ENCODE data around the gene ST7.

ST7 gene

DNA sequence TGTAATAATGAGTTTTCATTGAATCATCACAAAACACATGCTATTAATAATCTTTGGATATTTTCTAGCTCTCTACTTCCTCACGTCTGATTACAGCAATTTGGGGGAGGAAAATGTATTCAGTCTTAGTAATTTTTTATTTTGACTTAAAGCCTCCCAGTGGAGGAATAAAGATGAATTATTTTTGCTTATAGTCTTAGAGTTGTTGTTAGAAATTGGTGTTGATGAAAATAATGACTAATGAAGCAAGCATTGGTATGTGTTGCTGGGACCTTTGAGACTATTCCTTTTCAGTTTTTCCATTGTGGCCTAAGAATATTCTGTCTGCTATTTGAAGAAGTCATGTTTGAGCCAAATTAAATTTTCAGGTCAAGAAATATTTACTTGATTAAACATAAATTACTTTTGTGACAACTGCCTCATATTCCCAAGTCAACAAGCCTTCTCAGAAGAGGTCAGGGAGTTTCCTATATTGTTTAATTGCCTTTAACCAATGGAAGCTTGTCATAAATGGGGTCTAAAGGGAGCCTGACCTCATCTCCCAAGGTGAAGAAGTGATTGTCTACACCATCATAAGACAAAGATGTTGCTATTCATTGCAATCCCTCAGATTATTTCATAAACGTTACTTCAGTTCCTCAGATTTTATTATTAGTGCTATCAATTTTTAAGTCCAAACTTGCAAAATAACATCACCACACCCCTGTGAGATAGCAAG is 90.0 kb downstream of the ST7 start:
- DNase-seq = no peak
- no peak overlapping the region for H3K4me3 ChIP-seq (ENCODE audit: low read depth, low read length)
- H3K9me3 ChIP-seq (ENCODE audit: severe bottlenecking) = no peaks in the 10 kb centered on the region
- H3K36me3 ChIP-seq = no peaks in the 10 kb centered on the region
- peaks cover 70% of the 10 kb centered on the region for H3K27me3 ChIP-seq (ENCODE audit: insufficient read depth, low read depth, severe bottlenecking)
- no peak overlapping the region for H3K27ac ChIP-seq
- TF ChIP-seq, protein P1, sequence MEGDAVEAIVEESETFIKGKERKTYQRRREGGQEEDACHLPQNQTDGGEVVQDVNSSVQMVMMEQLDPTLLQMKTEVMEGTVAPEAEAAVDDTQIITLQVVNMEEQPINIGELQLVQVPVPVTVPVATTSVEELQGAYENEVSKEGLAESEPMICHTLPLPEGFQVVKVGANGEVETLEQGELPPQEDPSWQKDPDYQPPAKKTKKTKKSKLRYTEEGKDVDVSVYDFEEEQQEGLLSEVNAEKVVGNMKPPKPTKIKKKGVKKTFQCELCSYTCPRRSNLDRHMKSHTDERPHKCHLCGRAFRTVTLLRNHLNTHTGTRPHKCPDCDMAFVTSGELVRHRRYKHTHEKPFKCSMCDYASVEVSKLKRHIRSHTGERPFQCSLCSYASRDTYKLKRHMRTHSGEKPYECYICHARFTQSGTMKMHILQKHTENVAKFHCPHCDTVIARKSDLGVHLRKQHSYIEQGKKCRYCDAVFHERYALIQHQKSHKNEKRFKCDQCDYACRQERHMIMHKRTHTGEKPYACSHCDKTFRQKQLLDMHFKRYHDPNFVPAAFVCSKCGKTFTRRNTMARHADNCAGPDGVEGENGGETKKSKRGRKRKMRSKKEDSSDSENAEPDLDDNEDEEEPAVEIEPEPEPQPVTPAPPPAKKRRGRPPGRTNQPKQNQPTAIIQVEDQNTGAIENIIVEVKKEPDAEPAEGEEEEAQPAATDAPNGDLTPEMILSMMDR (IDR thresholded peaks at IDR 0.05; ENCODE audit: low read depth, low read length) = no peak

DNA sequence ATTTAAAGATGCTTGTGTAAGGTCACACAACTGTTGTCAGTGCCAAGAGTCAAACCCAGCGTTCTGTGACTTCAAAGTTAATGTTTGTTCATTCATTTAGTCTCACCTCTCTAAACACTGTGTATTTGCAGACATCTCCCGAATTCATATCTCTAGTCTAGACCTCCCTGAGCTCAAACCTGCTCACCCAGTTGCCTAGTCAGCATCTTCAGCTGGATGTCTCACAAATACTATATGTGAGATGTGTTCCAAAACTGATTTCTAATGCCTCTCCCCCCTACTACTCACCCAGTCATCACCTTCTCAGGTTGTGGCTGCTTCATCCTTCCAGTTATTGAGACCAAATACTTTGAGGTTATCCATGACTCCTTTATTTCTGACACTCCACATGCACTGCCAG is 91.4 kb downstream of the ST7 start:
- no peak overlapping the region for H3K27ac ChIP-seq
- DNase-seq = no peak
- no peaks in the 10 kb centered on the region for H3K36me3 ChIP-seq
- no peaks in the 10 kb centered on the region for H3K9me3 ChIP-seq (ENCODE audit: severe bottlenecking)
- TF ChIP-seq, protein P1 (IDR thresholded peaks at IDR 0.05; ENCODE audit: low read depth, low read length) = no peak
- no peak overlapping the region for H3K4me3 ChIP-seq (ENCODE audit: low read depth, low read length)
- H3K27me3 ChIP-seq (ENCODE audit: insufficient read depth, low read depth, severe bottlenecking) = peaks cover 74% of the 10 kb centered on the region

DNA sequence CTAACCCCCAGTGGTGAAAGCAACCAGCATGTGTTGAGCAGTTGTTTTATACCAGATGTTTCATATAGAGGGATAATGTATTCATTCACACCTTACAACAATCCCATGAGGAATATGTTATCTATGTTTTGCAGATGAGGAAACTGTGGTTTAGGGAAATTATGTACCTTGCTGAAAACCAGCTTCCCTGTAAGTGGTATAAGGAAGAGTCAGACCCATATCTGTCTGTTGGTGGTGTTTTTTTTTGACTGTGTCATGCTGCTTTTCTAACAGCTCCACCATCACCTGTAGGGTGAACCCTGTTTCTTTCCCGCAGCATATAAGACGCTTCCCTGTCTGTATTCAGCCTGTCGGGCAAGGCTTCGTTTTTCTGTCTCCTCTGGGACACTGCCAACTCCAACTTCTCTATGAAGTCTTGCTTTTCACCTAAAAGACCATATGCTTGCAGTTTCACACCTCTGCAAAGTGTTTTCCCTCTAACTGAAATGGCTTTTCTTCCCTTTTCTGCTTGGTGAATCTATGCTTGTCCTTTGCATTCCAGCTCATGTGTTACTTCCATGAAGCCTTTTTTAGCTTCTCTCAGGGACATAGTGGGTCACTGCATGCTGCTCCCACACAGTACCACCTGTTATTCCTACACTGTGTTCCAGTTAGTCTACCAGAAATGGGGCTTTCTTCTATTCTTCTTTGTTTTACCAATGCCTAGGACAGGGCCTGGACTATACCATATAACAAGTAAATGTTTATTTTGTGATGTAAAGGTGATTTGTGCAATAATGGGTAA is 92.8 kb downstream of the ST7 start:
- Histone ChIP-seq H3K27me3 (ENCODE audit: insufficient read depth, low read depth, severe bottlenecking) (peaks cover 77% of the 10 kb centered on the region), H3K27ac (no peak overlapping the region), H3K4me3 (ENCODE audit: low read depth, low read length) (no peak overlapping the region), H3K9me3 (ENCODE audit: severe bottlenecking) (no peaks in the 10 kb centered on the region), H3K36me3 (no peaks in the 10 kb centered on the region)
- TF ChIP-seq, protein P1 (IDR thresholded peaks at IDR 0.05; ENCODE audit: low read depth, low read length) = no peak
- no peak for DNase-seq

DNA sequence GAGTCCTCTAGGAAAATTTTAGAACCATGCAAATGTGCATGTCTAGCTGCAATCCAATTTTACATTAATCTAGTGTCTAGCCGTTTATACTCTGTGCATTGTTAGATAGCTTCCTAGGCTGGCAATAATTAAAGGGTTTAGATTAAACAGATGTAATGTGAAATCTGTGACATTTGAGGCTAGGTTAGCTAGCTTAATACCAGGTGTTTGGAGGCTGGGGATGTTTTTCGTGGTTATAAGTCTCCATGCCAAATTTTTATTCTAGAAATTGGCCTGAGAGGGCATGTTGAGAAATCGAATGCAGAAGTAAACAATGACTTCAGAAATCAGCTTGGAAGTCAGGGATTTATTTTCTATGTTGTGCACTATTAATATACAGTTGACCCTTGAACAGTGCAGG is 94.2 kb downstream of the ST7 start:
- H3K27ac ChIP-seq = no peak overlapping the region
- DNase-seq = no peak
- no peak overlapping the region for H3K4me3 ChIP-seq (ENCODE audit: low read depth, low read length)
- no peaks in the 10 kb centered on the region for H3K9me3 ChIP-seq (ENCODE audit: severe bottlenecking)
- H3K36me3 ChIP-seq = no peaks in the 10 kb centered on the region
- peaks cover 74% of the 10 kb centered on the region for H3K27me3 ChIP-seq (ENCODE audit: insufficient read depth, low read depth, severe bottlenecking)
- TF ChIP-seq, protein P1 (IDR thresholded peaks at IDR 0.05; ENCODE audit: low read depth, low read length) = no peak

DNA sequence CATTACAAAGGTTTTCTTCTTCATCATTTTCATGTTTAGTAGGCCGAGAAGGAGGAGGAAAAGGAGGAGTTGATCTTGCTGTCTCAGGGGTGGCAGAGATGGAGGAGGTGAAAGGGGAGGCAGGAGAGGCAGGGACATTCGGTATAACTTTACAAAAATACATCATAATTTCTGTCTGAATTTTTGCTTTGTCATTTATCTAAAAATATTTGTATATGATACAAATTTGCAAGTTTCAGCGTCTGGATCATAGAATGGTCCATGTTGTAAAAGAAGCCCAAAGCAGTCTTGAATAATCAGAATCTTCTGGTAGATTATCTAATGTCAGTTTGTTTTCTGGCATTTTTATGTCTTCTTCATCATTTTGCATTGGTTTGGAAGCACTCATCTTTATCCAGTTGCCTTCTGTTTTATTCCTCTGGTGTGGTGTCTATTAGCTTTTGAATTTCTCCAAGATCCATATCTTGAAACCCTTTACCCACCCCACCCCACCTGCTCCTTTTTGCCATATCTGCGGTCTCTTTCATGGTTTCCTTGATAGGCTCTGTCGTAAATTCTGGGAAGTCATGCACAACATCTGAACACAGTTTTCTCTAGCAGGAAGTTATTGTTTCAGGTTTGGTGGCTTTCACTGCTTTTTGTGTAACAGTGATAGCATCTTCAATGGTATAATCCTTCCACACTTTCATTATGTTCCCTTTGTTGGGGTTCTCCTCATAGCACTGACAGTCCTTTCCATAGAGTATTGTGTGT is 95.0 kb downstream of the ST7 start:
- no peak overlapping the region for H3K27ac ChIP-seq

More for the DNA sequence above, 95.0 kb downstream of the ST7 start:
- Histone ChIP-seq H3K27me3 (ENCODE audit: insufficient read depth, low read depth, severe bottlenecking) (peaks cover 75% of the 10 kb centered on the region), H3K9me3 (ENCODE audit: severe bottlenecking) (no peaks in the 10 kb centered on the region), H3K4me3 (ENCODE audit: low read depth, low read length) (no peak overlapping the region), H3K36me3 (no peaks in the 10 kb centered on the region)
- DNase-seq = no peak
- TF ChIP-seq, protein P1 (IDR thresholded peaks at IDR 0.05; ENCODE audit: low read depth, low read length) = no peak
